ENCODE data around the gene PAX5. TPM values are rescaled to one million over a fixed set of nuclear protein-coding genes. Genes with fewer than 3 reads are reported as not detected.
"Not testable (repeated sequence)": the region's sequence is repeated elsewhere in the genome, so short reads cannot be mapped to it uniquely, and the experiment has no call there.

The PAX5 gene
- total RNA-seq (2014; rRNA removed; shearing (Covaris generic); ENCODE audit: low replicate concordance), result not detected in 2 replicates

GRCh38 chr9:37033682-37034304 is at the start of gene PAX5:
Gene PAX5 (minus strand): TSS chr9:37034268. CDS start chr9:37034031, 237 bp downstream.
- in situ Hi-C loops (cut with HindIII; ENCODE audit: low pct_unique_long_range_greater_than_20kb, low sequenced_read_pairs), result no loop called here
- DNase-seq (ENCODE audit: low read depth), result no peak

- DNase-seq (ENCODE audit: low read depth), result no peak
- in situ Hi-C loops (cut with HindIII; ENCODE audit: low pct_unique_long_range_greater_than_20kb, low sequenced_read_pairs), result no loop called here
These were observed 49.6 kb upstream of the PAX5 start for GRCh38 chr9:37083654-37084053.

GRCh38 chr9:37082214-37082765 is 48.2 kb upstream of the PAX5 start:
- DNase-seq (ENCODE audit: low read depth), result no peak
- in situ Hi-C loops (cut with HindIII; ENCODE audit: low pct_unique_long_range_greater_than_20kb, low sequenced_read_pairs), result no loop called here

GRCh38 chr9:37081507-37081906 is 47.4 kb upstream of the PAX5 start:
- in situ Hi-C loops (cut with HindIII; ENCODE audit: low pct_unique_long_range_greater_than_20kb, low sequenced_read_pairs); DNase-seq (ENCODE audit: low read depth): not testable (repeated sequence)

- in situ Hi-C loops (cut with HindIII; ENCODE audit: low pct_unique_long_range_greater_than_20kb, low sequenced_read_pairs), result not testable (repeated sequence)
These were observed 46.1 kb upstream of the PAX5 start for GRCh38 chr9:37080165-37080628.

GRCh38 chr9:37079370-37080164 is 45.5 kb upstream of the PAX5 start:
- in situ Hi-C loops (cut with HindIII; ENCODE audit: low pct_unique_long_range_greater_than_20kb, low sequenced_read_pairs), result no loop called here
- peak; percentile 92 for DNase-seq (ENCODE audit: low read depth)

More at GRCh38 chr9:37080165-37080628, 46.1 kb upstream of the PAX5 start:
- DNase-seq (ENCODE audit: low read depth), result not testable (repeated sequence)

- DNase-seq (ENCODE audit: low read depth); in situ Hi-C loops (cut with HindIII; ENCODE audit: low pct_unique_long_range_greater_than_20kb, low sequenced_read_pairs): not testable (repeated sequence)
These were observed 40.7 kb upstream of the PAX5 start for GRCh38 chr9:37074790-37075189.

GRCh38 chr9:37066139-37066725 is 32.2 kb upstream of the PAX5 start:
- in situ Hi-C loops (cut with HindIII; ENCODE audit: low pct_unique_long_range_greater_than_20kb, low sequenced_read_pairs), result no loop called here
- no peak for DNase-seq (ENCODE audit: low read depth)

GRCh38 chr9:37062336-37062735 is 28.3 kb upstream of the PAX5 start:
- in situ Hi-C loops (cut with HindIII; ENCODE audit: low pct_unique_long_range_greater_than_20kb, low sequenced_read_pairs), result no loop called here
- no peak for DNase-seq (ENCODE audit: low read depth)

GRCh38 chr9:37061768-37062167 is 27.7 kb upstream of the PAX5 start:
- DNase-seq (ENCODE audit: low read depth), result no peak
- in situ Hi-C loops (cut with HindIII; ENCODE audit: low pct_unique_long_range_greater_than_20kb, low sequenced_read_pairs), result no loop called here

GRCh38 chr9:37060833-37061232 is 26.8 kb upstream of the PAX5 start:
- in situ Hi-C loops (cut with HindIII; ENCODE audit: low pct_unique_long_range_greater_than_20kb, low sequenced_read_pairs), result no loop called here
- DNase-seq (ENCODE audit: low read depth), result no peak

GRCh38 chr9:37056046-37056920 is 22.2 kb upstream of the PAX5 start:
- no peak for DNase-seq (ENCODE audit: low read depth)
- in situ Hi-C loops (cut with HindIII; ENCODE audit: low pct_unique_long_range_greater_than_20kb, low sequenced_read_pairs), result no loop called here

GRCh38 chr9:37054363-37054720 is 20.3 kb upstream of the PAX5 start:
- DNase-seq (ENCODE audit: low read depth); in situ Hi-C loops (cut with HindIII; ENCODE audit: low pct_unique_long_range_greater_than_20kb, low sequenced_read_pairs): not testable (repeated sequence)

- in situ Hi-C loops (cut with HindIII; ENCODE audit: low pct_unique_long_range_greater_than_20kb, low sequenced_read_pairs), result no loop called here
- DNase-seq (ENCODE audit: low read depth), result no peak
These were observed 19.8 kb upstream of the PAX5 start for GRCh38 chr9:37053684-37054362.

- in situ Hi-C loops (cut with HindIII; ENCODE audit: low pct_unique_long_range_greater_than_20kb, low sequenced_read_pairs), result no loop called here
- no peak for DNase-seq (ENCODE audit: low read depth)
These were observed 12.6 kb upstream of the PAX5 start for GRCh38 chr9:37046683-37047082.

GRCh38 chr9:37042421-37042820 is 8.4 kb upstream of the PAX5 start:
- no peak for DNase-seq (ENCODE audit: low read depth)
- in situ Hi-C loops (cut with HindIII; ENCODE audit: low pct_unique_long_range_greater_than_20kb, low sequenced_read_pairs), result no loop called here

GRCh38 chr9:37040508-37041127 is 6.5 kb upstream of the PAX5 start:
- no peak for DNase-seq (ENCODE audit: low read depth)
- in situ Hi-C loops (cut with HindIII; ENCODE audit: low pct_unique_long_range_greater_than_20kb, low sequenced_read_pairs), result no loop called here

Measured in Caki2 (cell line).